NCI-H2227 treated with DMSO at 0.1 percent for 48 hours (cell line): ENCODE results near the gene TMCO5A.
"Not testable (repeated sequence)": the region's sequence is repeated elsewhere in the genome, so short reads cannot be mapped to it uniquely, and the experiment has no call there.

ENCODE experiments used
- DNase-seq: peaks from one replicate; lab custom pipeline; 2025; lab: John Stamatoyannopoulos, UW

The TMCO5A gene

DNA sequence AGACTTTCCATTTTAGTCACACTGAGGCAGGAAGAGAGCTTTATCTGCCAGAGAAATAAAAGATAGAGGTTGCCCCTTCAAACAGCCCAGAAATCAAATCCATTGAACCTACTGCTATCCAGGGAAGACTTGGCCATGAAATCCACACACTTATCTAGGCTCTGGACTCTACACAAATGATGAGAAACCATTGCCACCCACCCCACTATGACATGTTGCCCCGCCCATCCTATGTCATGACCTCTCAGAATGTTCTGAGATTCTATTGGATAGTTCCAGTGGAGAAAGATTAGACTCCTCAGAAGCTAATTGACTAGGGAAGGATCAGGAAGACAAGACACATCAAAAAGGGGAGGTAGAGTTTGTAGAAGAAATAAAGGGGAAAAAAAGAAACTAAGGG is at the start of gene TMCO5A:
TSS of gene TMCO5A (plus strand) at position 301 of the 400 bp plus-strand sequence. CDS start 1,684 bp downstream, outside the sequence.
- no peak for DNase-seq

DNA sequence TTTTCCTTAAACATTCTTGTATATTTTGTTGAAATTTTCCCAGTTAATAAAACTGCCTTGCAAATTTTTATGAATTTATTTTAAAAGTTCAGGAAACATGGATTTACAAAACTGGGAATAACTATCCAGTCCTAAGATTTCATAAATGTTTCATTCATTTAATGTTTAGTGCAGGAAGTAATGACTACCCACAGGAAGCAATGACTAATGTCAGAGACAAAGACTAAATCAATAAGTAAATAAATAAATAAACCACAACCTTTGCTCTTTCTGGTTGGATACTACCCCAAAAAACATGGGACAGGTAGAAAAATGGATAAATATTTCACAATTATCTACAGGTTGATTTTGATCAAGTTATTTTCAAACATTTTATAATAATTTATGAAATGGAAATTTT is 48.8 kb upstream of the TMCO5A start:
- no peak for DNase-seq

DNA sequence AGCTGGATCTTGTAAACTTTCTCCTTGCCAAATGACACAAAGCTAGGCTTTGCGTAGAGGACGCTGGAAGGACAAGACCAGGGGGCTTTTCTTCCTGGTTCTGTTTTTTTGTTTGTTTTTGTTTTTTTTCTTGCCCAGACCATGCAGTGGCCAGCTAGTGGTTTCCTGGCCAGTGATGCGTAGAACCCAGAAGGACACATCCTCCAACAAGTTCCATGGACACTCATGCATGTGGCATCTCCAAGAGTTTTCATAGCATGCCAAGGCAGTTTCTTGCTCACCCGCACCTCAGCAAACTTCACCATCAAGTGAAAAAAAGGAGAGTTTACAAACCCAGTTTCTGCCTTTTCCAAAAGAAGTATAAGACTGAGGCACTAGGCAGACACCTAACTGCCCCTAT is 46.1 kb upstream of the TMCO5A start:
- DNase-seq: no peak

DNA sequence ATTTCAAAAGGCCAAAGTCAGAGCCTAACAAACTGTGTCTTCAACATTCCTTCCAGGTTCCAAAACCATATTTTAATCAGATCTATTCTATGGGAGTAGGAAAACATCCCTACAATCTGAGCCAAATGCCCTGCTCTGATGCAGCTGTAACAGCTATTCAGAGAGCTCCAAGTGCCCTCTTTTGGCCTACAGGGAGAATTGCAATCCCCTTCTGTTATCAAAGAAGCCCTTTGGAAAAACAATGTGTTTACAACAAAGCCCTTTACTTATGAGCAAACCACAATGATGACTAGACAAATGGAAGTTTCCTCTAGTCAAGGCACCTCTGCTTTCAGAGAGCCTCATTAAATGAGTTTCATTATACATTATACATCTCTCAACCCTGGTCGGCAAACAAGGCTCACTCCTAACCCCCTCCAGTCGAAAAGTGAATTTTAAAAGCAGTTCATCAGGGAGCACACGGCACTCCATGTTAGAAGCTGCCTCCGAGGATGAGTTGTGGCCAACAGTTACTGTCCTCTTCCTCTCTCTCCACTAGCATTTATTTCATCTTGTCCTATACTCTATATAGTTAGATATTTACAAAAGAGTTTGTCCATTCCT is 42.6 kb upstream of the TMCO5A start:
- peak; percentile 16 for DNase-seq

DNA sequence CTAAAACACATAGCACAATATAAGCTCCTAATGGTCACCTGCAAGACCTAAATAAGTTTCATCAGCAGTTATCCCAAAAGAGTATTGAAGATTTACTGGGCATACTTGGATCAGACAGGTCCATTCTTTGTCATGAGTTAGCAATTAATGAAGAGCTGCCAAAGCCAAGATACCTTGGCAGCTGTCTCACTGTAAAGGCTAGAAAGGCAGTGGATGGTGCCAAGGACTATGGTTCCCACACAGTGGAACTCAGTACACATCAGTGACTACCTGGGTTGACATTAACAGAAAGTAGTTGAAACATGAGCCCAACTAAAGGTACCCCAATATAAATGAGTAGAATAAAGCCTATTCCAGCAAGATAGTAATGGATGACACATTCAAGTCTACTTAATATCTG is 41.1 kb upstream of the TMCO5A start:
- DNase-seq: no peak

DNA sequence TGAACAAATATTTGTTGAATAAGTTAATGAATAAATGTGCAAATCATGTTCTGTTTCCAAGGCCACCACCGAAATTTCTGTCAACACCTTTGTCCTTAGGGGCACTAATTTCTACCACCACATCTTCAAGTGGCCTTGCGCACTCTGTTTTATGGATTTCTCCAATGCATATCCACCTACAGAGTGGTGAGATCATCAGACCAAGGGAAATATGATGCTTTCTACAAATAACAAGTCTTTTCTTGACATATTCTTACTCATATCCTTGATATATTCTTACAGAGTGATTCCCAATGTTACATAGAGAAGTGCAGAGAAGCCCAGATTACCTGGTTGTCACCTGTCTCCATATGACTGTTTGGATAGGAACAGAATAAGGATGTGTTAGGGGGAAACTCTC is 36.1 kb upstream of the TMCO5A start:
- no peak for DNase-seq

DNA sequence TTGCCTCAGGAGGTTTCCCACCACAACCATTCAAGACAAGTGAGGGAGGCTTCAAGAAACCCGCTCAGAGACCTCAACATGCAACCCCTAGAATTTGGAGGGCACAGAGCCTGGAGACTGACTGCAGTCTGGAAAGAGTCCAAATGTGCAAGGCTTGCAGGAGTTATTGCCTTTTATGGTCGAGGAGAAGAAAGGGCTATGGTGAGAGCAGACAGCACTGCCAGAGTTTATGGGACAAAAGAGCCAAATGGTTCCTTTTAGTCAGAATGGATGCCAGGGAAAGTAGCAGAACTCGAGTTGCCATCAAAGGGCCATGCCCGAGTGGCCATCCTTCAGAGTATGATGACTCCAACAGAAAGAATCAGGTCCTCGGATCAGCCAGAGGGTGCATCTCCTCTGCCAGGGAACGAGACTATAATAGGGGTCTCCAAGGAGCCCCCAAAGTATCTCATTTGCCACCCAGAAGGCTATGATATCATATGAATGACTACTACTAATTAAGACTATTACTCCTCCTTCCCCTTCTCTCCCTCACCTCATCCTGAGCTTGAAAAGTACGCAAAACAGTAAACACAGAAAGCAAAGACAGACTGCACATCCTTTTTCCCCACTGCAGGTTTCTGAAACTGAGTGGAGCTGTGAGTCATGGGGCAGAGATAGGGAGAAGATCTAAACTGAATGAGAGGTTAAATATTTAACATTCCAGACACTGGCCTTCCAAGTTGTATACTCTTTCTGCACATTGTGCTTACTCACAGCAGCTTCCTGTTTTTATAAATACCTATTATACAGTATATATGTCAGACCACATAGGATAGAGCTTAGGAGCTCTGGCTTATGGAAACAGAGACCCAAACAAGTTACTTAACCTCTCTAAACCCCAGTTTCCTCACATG is 33.9 kb upstream of the TMCO5A start:
- DNase-seq: no peak

DNA sequence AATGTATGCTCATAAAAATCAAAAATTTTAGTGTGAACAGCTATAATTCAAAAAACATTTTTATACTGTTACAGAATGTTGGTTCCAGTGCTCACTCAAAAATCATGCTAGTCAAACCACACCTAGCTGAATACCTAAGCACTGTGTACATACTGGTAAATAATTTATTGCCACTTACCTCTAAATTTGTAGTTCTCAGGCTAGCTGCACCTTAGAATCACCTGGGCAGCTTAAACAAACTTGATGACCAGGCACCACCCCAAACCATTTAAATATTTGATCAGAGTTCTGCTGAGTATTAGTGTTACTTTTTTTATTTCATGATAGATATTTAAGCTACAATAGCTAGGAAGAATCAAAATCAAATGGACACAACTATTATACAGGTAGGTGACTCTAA is 32.3 kb upstream of the TMCO5A start:
- no peak for DNase-seq

DNA sequence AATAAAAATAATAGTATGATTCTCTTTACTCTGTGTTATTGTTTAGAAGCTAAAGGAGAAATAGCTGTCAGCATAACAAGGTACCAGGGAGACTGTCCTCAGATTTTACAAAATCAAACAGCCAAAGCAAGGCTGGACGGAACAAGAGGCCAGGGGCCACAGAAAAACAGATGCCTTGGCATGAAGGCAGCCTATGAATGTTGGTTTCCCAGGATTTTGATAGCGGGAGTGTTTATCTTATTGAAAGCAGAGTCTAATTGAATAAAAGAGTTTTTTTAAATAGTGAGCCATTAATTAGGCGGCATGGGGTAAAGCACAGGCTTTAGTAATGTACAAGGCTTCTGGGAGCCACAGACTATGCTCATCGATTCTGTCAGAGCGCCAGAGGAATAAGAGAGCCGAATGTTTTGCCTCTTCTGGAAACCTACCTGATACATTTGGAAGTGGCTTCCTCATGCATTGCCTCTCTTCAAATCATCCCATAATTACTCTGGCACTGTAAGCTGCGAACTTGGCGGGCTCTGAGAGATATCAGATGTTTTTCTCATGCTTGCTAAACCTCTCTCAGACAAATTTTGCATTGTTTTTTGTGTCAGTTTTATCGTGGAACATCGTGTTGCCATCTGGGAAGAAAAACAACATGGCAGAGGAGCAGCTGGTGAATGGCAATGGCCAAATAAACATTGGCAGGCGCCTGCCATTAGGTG is 30.4 kb upstream of the TMCO5A start:
- no peak for DNase-seq

DNA sequence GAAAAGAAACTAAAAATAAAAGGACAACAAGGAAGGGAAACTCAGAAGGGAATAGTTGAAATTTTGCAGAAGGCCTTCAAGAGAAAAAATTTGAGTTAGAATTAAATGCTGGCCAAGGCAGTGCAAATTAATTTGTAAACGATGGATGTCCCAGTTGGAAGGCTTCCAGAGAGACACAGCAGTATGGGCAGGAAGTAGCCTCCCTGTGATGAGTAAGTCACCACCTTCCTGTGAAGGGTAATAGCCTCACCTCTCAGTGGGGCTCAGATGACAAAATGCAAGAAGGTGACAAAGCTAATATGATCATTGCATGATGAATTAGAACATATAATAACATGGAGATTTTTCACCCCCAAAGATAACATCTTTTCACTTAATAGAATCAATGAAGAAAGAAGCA is 27.3 kb upstream of the TMCO5A start:
- no peak for DNase-seq

DNA sequence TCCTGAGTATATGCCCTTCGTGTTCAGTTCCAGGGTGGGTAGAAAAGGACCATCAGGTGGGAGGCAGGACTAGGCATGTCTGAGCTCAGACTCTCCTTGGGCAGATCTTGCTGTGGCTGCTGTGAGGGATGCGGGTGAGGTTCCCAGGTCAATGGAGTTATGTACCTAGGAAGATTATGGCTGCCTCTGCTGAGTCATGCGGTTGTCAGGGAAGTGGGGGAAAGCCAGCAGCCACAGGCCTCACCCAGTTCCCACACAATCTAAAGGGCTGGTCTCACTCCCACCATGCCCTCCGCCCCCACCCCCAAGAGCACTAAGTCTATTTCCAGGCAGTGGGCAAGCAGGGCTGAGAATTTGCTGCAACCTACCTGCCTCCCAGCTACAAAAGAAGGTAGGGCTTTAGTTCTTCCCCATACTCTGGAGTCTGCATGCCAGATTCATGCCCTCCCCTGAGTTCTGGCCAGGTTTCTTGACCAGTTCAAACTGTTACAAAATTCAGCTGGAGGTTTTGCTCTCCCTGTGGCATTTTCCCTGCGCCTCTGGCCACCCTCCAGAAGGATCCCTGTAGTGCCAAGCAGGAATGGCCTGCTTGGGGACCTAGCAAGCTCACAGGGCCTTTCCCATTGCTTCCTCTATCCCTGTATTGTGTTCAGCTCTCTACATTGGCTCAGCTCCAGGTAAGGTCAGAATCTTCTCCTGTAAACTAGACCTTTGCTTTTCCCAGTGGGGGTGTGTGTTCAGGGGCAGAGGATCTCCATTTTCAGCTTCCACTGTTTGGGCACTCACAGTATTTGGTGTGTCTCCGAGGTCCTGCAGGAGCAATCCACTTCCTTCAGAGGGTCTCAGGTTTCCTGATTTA is 12.7 kb upstream of the TMCO5A start:
- DNase-seq: no peak

DNA sequence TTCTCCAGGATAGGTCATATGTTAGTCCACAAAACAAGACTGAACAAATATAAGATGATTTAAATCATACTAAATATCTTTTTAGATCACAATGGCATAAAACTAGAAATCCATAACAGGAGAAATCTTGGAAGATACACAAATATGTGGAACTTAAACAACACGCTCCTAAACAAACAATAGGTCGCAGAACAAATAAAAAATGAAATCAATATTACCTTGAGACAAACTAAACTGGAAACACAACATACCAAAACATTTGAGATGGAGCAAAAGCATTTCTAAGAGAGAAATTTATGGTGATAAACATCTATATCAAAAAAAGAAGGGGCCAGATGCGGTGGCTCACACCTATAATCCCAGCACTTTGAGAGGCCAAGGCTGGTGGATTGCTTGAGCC is 8.3 kb upstream of the TMCO5A start:
- DNase-seq: no peak

DNA sequence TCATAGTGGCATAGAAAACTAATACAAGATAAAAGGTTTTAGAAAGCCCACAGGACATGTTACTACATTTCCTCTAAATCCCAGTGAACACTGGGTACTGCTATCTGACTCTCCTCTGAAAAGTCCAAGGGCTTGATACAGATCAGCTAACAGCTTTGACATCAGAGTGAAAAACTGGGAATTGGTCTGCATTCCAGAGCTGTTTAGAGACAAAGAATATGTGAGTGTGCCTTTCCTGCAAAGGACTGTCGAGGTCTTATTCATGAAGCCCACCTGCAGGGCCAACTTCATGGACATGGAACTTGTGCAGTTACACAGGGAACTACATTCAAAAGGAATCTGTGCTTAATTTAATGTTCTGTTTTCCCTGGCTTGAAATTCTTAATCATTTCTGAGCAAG is 5.2 kb upstream of the TMCO5A start:
- no peak for DNase-seq

DNA sequence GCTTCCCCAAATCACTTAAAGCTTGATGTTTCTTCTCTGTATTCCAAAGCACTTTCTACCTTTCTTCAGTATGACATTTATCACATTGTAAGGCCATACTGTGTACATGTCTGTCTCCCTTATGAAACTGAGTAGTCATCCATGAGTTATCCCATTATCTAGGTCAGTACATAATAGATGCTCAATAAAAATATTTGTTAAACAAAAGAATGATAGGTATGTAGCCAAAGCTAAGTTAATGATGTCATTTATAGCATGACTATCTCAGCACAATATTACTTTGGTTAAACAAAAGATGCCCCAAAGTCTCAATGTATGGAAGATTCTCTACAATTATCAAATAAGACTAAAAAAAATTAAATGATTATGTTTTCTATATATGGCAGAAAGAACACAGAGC is 3.1 kb upstream of the TMCO5A start:
- no peak for DNase-seq

DNA sequence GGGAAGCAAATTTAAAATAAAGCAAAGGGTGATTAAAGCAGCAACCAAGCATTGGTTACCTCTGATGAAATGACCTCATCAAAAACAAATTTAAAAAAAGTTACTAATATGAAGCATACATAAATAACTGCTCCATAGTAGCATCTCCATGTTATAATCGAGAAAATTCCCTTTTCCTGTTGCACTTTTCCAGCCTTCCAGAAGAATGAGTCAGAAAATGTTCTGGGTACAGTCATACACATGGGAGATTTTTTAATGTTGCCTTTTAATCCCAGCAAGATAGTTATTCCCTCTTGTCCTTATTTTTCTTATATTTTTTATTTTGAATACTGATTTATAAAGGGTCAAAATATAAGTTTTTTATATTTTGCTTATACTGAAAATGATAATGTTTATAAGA is 2.6 kb upstream of the TMCO5A start:
- DNase-seq: no peak

DNA sequence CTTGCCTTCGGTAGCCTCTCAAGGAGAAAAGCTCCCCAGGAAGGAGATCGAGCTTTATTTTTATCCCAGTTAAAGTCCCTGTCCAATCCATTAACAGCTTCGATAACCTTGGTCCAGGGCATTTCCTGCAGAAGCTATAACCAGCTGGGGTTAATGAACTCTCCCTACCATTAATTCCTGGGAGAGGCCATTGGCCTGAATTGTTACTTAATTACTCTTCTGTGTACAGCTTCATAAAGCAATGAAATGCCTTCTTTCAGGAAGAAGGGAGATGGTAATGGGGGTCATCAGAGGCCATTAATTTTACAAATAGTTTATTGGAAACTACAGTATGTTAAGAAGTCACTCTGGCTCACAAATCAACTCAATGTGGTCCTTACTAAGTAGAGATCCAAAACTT is 1.9 kb upstream of the TMCO5A start:
- no peak for DNase-seq

DNA sequence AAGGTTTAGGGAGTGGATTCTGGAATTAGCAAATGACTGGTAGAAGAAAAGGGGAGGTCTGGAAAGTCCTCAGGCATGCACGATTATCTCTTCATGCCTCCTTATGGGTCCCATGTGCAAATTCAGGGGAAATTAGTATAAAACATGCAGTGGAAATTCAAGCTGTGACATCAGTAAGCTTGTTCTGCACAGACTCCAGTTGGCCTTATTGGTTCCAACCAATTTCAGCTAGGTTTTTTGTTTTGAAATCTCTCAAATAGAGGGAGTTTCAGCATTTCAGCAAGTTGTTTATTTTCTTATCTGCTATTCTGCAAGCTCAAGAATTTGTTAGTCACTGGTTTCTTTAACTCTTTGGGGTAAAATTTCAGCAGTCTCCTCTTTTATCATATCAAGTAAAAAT is 774 bp upstream of the TMCO5A start:
- DNase-seq: no peak

DNA sequence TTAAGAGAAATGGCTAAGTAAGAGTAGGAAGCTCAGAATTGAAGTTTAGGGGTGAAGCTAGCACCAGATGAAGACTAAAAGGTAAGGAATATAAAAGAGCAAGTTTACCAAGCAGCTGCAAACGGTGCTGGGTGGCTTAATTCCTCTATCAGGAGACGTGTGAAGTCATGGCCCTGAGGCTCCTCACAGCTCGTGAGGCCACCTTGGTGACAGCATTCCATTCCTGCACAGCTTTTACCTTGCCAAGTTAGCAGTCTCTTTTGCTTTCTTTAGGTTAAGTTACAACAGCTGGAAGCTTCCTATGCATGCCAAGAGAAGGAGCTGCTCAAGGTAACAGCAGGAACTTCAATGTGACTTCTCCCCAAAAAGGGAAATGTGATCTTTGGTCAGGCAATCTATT is 6.4 kb downstream of the TMCO5A start:
- DNase-seq: no peak

DNA sequence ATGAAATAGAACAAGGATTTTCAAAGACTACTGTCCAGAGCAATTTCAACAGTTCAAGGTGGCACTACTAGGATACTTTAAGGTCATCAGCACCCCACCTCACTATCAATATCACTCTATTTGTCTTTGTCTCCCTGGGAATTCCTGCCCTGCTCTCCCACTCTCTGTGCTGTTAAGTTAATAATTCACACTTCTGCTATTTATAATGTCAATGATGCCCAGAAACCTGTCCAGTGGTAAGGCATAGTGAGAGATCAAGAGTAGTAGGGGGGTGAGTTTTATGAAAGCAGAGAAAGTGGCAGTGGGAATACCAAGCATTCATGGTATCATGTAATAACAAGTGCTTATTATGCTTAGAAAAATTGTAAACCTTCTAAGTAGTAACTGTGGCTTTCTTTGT is 7.3 kb downstream of the TMCO5A start:
- DNase-seq: no peak

DNA sequence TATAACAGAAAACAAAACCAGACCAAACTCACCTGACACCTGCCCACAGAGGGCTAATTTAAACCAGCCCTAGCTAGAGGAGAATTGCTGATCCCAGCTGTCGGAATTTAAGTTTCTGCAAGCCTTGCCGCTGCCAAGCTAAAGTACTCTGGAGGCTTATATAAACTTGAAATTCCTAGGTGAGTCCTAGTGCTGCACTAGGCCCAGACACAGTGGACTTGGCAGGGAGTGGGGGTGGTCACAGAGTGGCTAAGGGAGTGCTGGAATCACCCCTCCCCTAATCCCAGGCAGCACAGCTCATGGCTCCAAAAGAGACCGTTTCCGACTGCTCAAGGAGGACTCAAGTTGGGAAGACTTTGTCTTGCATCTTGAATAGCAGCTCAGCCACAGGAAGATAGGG is 17.6 kb downstream of the TMCO5A start:
- no peak for DNase-seq

DNA sequence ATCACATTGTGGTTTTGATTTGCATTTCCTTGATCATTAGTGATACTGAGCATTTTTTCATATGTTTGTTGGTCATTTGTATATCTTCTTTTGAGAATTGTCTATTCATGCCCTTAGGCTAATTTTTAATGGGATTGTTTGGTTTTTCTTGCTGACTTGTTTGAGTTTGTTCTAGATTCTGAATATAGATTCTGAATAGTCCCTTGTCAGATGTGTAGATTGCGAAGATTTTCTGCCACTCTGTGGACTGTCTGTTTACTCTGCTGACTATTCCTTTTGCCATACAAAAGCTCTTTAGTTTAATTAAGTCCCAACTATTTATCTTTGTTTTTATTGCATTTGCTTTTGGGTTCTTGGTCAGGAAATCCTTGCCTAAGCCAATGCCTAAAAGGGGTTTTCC is 26.3 kb downstream of the TMCO5A start:
- DNase-seq: not testable (repeated sequence)

DNA sequence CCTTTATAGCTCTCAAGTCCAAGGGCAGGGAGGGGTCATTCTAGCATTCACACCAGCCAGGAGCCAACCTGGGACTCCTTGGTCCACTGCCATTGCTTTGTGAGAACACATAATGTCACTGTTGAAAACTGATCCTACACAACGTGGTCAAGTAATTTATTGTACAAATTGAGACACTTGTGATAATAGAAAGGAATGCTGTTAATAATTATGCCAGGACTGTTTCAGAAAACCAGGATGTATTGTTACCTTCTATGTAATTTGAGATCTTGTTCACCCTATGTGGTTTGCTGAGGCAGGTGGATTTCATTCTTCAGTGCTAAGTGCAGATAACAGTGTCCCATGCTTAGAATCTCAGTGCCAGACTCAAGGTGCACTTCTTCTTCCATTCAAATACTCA is 33.3 kb downstream of the TMCO5A start:
- no peak for DNase-seq
